Epithelial cell of proximal tubule (primary cell): ENCODE measurements around the gene P2RY2. TPM values are rescaled to one million over a fixed set of nuclear protein-coding genes. Genes with fewer than 3 reads are reported as not detected.

Experiments used
- DNase-seq: peaks from one replicate; pipeline ENCODE4 v3.0.0-alpha.2; 2011; ENCODE audit warnings: low read depth
- H3K4me3 ChIP-seq: 2 replicates; pipeline ENCODE4 v1.5.1; 2011; ENCODE audit warnings: low read depth, mild to moderate bottlenecking, low read length
- total RNA-seq: library from RNA; depleted of rRNA; stranded (reverse); fragments of >200 nt; gene quantifications from 2 replicates; pipeline ENCODE4 v1.2.3, GENCODE V29; 2015
- TF ChIP-seq, protein P1 (sequence below): conservative IDR thresholded peaks from 2 replicates; pipeline ENCODE4 v1.5.1; 2012; ENCODE audit warnings: low read depth, mild to moderate bottlenecking, low read length

P2RY2 gene
- total RNA-seq, 1 donor from 2014 or later: 1.1 TPM

DNA sequence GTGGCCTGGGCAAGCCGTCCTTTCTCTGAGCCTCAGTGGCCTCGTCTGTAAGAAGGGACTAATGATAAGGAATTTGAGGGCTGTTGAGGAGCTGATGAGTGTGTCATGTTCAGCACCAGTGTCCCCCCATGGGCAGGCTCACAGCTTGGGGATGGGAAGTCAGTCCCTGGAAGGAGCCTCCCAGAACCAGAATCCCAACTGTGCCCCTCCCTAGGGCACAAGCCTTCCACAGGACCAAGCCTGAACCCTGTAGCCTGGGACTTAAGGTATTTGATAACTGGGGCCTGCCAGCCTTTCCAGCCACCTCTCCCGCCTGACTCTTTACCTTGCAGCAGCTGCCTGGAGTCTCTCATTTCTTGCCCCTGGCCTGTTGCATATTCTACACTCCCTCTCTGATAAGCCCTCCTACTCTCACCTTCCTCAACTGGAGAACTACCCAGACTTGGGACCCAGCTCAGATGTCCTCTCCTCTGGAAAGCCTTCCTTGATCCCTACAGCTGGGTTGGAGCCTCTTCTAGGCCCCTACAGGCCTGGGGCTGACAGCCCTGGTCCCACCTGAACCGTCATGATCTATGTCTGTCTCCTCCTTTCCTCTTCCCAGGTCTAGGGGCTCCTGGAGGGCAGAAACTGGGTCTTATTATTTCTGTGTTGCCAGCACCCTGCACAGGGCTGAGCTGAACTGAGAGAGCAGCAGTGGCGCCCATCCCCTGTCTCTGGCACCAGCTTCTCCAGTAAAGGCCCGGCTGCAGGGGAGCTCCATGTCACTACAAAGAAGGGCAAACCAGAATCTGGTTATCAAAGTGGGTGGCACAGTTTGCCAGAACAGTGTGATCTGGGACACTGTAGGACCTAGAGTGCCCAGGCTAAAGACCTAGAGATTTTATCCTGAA, 1.6 kb downstream of the P2RY2 start:
- H3K4me3 ChIP-seq: no peak overlapping the region
- TF ChIP-seq, protein P1, sequence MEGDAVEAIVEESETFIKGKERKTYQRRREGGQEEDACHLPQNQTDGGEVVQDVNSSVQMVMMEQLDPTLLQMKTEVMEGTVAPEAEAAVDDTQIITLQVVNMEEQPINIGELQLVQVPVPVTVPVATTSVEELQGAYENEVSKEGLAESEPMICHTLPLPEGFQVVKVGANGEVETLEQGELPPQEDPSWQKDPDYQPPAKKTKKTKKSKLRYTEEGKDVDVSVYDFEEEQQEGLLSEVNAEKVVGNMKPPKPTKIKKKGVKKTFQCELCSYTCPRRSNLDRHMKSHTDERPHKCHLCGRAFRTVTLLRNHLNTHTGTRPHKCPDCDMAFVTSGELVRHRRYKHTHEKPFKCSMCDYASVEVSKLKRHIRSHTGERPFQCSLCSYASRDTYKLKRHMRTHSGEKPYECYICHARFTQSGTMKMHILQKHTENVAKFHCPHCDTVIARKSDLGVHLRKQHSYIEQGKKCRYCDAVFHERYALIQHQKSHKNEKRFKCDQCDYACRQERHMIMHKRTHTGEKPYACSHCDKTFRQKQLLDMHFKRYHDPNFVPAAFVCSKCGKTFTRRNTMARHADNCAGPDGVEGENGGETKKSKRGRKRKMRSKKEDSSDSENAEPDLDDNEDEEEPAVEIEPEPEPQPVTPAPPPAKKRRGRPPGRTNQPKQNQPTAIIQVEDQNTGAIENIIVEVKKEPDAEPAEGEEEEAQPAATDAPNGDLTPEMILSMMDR: no peak
- DNase-seq: no peak

DNA sequence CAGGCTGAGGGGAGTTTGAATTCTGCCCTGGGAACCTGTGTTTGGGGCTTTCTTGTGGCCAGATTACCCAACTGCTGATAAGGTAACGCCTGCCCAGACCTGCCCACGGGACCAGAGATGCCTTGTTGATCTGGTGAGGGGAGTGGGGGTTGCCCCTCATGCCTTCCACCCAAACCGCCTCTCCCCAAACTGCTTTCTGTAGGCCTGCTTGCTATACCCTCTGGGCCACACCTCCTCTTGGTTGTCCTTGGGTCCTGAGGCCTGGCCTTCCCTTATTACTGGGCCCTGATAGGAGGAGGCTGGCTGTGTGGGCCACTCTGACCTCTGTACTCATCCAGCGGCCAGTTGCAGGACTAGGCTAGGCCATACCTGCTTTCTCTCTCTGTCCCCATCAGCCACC, 3.4 kb downstream of the P2RY2 start:
- no peak for DNase-seq
- TF ChIP-seq, protein P1: no peak
- H3K4me3 ChIP-seq: no peak overlapping the region

DNA sequence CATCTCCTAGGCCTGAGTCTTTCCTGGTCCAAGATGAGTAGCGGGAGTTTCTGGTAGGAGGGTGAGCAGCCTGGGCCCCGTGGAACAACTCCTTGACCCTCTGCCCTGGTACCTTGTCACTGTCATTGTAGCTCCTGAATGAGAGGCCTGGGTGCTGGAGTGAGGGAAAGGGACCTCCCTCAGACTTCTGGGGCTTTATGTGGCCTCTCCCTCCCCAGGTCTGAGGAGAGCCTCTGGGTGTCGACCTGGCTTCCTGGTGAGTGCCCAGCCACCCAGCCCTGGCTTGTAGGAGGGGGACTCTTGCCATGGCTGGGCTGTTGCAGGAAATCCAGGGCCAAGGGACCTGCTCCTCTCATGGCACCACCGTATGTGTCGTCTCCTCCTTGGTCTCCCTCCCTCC, 3.9 kb downstream of the P2RY2 start:
- no peak for DNase-seq
- no peak overlapping the region for H3K4me3 ChIP-seq
- TF ChIP-seq, protein P1: no peak

DNA sequence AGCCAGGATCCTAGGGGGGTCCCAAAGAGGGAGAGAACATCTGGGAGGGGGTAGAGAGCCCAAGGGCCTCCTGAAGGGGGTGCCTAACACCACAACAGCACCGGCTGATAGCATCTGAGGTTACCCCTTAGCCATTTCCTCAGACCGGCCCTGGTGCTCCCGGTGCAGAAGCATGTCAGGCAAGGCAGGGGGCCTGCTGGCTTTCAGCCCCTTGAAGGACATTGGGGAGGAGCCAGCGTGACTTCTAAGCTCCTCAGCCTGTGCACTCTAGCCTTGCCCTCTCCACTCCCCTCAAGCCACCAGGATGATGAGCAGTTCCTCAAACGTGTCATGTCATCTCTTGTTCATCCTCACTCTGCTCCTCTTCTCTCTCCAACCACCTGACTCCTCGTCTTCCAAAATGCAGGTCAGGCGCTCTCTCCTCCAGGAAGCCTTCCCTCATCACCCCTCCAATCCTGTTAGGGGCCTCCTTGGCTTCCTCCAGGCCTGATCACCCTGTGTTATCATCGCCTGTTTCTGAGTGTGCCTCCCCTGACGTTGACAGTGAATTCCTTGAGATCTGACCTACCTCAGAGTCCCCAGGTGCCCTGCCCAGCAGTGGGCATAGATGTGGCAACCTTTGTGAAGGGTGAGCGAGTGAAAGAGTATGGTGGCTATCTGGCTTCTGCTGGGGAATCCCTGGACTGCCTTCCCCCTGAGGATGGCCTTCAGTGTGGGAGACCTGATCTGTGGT, 6.1 kb downstream of the P2RY2 start:
- DNase-seq: no peak
- TF ChIP-seq, protein P1: no peak
- no peak overlapping the region for H3K4me3 ChIP-seq

DNA sequence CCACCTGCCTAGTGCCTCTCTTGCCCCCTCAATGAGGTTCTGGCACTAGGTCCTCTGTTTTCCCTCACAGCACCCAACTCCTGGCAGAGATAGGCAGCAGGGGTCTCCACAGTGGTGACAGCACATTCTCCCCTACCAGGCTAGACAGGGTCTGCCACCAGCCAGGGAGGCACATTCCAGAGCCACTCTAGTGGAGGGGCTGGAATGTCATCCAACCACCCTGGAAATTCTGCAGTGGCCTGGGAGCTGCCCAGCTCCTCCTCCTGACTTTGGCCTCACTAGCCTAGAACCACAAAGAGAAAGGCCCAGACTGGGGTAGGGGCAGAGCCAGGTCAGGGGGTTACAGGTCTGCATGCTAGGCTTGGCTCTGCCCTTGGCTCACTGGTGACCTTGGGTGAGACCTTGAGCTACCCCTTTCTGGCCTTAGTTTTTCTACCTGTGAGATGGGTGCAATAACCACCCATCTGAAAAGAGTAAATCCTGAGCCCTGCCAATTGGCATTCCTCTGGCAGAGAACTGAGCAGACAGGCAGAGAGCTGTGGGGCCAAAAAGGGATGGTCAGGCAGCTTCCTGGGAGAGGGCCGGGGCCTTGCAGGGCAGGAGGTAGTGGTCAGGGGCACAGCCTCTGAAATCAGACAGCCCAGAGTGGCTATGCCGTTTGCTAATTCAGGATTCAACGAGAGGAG, 7.1 kb downstream of the P2RY2 start:
- TF ChIP-seq, protein P1: no peak
- H3K4me3 ChIP-seq: no peak overlapping the region
- DNase-seq: no peak

DNA sequence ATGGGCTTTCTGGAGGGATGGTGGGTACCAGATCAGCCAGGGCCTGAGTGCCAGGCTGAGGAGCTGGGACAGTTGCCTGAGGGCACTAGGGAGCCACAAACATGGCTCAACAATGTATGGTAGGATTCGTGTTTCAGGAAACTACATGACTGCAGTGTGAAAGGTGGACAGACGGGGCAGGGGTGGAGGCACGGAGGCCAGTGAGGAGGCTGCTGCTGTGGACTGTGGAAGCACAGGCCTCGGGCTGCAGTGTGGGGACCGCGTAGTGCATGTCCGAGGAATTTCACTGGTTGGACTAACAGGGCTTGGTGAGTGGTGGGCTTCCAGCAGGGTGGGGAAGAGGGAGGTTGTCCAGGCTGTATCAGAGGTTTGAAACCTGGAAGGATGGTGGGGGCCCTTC, 7.8 kb downstream of the P2RY2 start:
- DNase-seq: no peak

More for the DNA sequence above, 7.8 kb downstream of the P2RY2 start:
- TF ChIP-seq, protein P1: no peak
- H3K4me3 ChIP-seq: no peak overlapping the region
